Anterior cingulate cortex (tissue), 58 donors: Measurements from ENCODE around the gene DLG1.
"Not testable (repeated sequence)": the region's sequence is repeated elsewhere in the genome, so short reads cannot be mapped to it uniquely, and the experiment has no call there.

ENCODE experiments used
- DNase-seq, 58 donors: peaks; one replicate each; lab custom pipeline; 2025; lab: John Stamatoyannopoulos, UW

DLG1 gene

DNA sequence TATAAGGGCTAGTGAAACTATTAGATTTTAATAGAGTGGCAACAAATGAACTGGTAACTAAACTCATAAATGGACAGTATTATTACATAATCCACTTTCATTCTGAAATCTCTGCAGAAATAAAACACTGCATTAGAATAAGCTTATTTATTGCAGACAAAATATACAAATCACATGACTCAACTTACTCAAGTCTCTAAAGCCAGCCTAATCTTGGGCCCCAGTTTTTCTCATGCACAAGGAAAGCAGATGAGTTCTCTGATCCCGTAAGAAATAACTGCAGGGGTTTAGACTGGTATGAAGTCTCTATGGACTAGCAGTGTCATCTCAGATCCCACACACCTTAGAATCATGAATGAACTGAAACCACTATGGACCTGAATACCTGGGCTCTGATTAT lies 5.8 kb downstream of the DLG1 start:
- no peak for DNase-seq

DNA sequence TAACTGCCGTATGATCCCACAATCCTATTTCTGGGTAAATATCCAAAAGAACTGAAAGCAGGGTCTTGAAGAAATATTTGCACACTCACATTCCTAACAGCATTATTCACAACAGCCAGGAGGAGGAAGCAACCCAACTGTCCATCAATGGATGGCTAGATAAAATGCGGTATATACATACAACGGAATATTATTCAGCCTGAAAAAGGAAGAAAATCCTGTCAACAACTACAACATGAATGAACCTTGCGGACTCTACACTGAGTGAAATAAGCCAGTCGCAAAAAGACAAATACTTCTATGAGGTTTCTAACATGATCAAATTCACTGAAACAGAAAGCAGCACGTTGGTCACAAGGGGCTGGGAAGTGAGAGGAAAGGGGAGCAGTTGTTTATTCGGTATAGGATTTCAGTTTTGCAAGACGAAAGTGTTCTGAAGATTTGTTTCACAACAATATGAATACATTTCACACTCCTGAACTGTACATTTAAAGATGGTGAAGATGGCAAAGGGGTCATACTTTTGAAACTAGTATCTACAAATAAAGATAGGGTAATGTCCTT lies 6.2 kb downstream of the DLG1 start:
- DNase-seq, result no peak

DNA sequence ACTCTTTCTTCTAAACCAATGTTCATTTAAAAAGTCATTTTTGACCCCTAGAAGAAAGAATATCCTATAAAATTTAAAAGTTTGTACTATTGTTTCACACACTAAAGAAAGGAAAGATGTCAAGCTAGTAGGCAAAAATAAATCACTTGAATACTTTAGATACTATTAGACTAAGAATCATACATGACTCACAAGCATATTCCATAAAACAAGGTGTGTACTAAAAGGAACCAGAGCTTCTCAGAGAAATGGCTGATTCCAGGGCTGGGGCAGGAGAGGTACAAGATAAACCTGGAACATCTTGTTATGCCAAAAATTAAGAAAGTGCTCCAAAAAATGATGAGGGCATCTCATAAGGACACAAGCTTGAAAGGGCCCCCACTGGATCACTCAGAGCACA lies 8.7 kb downstream of the DLG1 start:
- no peak for DNase-seq

DNA sequence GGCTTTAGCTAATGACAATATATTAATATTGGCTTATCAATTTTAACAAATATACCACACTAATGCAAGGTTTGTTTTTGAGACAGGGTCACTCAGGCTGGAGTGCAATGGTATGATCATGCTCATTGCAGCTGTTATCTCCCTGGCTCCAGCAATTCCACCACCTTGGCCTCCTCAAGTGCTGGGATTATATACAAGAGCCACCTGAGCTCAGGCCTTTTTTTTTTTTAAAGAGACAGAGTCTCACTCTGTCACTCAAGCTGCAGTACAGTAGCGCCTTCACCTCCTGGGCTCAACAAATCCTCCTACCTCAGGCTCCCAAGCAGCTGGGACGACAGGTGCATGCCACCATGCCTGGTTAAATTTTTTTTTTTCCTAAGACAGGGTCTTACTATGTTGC lies 11.7 kb downstream of the DLG1 start:
- DNase-seq, result no peak

DNA sequence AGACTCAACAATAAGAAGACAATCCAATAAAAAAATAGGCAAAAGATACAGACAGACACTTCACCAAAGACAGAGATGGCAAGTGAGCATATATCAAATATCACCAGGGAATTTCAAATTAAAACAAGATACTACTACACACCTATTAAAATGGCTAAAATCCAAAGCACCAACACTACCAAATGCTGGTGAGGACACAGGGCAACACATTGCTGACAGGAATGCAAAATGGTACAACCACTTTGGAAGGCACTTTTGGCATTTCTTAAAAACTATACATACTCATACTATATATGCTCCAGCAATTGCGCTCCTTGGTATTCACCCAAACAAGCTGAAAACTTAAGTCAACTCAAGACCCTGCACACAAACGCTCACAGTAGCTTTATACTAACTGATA lies 12.9 kb downstream of the DLG1 start:
- no peak for DNase-seq

DNA sequence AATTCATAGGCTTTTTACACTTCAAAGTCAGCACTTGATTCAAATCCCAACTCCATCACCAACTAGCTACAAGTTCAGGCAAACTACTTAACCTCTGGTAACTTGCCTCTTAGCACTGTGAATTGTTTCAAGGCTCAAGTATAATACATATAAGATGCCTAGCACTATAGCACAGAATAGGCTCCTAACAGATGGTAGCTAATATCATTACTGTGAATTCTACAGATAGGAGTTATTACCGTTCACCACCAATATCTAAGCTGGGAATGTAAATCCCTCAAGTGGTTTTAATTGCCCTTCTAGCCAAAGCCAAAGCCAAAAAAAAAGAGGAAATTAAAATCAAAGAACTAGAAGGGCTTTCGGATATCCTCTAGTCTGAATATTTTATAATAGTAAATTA lies 15.4 kb downstream of the DLG1 start:
- no peak for DNase-seq

DNA sequence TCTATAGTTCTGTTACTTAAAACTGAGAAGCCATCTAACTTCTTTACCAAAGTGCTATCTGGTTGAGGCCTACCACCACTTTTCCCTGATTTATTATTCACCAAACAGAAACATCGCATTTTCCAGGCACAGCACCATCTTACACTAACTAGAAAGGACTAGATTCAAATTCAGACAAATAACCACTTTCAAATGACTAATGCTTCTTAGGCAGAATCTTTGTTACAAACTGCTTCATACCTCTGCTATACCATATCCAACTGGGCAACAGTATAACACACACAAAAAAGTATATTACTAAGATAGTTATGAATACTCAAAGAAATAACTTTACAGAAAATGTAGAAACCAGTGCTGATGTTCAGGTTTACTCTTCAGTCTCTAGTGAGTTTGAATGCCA lies 16.6 kb downstream of the DLG1 start:
- DNase-seq, result no peak

DNA sequence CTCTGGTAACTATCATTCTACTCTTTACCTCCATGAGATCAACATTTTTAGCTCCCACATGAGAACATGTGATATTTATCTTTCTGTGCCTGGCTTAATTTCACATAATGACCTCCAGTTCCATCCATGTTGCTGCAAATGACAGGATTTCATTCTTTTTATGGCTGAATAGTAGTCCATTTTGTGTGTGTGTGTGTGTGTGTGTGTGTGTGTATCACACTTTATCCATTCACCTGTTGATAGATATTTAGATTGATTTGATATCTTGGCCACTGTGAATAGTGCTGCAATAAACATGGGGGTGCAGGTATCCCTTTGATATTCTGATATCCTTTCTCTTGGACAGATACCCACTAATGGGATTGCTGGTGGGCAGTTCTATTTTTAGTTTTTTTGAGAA lies 18.3 kb downstream of the DLG1 start:
- DNase-seq, result no peak

DNA sequence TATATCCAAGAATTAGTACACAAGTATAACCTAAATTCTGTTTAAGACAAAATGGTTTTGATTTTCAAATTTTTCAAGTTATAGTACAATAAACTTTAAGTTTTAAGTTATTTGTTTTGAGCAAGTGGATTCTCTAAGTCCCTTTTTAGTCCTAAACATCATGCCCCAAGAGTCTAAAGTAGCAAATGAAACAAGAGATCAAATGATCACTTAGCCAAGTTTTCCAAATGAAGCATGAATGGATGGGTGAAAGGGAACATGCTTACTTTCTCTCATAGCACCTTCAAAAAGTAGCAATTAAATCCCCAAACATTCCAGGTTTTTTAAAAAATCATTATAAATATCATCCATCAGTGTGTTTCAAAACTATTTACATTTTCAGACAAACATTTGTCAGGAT lies 19.5 kb downstream of the DLG1 start:
- no peak for DNase-seq

DNA sequence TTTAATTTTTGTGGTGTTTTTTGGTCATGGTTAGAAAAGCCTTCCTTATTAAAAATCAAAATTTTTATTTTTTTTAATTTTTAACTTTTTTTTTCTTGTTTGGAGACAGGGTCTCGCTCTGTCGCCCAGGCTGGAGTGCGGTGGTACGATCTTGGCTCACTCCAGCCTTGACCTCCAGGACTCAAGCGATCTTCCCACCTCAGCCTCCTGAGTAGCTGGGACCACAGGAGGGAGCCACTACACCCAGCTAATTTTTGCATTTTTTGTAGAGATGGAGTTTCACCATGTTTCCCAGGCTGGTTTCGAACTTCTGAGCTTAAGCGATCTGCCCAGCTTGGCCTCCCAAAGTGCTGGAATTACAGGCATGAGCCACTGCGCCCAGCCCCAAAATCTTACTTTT lies 21.6 kb downstream of the DLG1 start:
- not testable (repeated sequence) for DNase-seq

DNA sequence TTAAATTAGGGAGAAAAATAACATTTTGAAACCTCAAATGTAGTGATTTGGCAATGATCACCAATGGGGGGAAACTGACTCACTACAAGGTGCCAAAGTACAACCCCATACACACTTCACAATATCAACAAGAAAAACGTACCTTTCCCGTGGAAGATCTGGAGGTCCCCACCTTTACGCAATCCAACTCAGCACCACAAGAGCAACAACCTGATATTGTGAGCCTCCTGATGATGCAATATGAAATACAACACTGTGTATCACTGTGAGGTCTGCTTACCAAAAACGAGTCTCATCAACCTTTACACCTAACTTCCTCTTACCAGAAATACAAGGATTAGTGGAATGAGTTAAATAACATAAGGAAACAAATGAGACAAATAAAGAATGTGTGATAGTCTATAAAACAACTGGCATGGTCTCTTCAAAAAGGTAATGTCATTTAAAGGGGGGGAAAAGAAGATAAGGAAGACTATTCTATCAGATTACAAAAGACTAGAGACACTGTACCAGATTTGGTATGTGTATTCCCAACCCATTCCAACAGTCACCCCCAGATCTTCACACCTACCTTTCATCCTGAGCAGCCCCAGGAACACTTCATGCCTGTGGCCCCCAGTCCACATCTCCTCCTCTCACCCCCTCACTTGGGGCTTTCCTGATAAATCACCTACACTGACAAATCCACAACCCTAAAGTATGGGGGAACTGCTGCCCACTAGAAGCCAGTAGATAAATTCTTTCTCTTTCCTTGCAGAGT lies 27.7 kb downstream of the DLG1 start:
- DNase-seq, result no peak

DNA sequence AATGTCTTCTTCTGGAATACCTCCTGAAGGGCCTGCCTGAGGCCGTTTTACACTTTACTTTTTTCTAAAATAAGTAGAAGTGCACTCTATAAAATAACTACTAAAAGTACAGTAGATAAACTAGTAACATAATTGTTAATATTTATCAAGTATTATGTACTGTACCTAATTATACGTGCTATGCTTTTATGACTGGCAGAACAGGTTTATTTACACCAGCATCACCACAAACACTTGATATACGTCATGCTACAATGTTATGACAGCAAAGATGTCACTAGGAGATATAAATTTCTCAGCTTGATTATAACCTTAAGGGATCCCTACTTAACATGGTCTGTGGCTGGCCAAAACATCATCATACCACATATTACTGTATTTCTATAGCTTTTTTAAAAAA lies 29.4 kb downstream of the DLG1 start:
- no peak for DNase-seq

DNA sequence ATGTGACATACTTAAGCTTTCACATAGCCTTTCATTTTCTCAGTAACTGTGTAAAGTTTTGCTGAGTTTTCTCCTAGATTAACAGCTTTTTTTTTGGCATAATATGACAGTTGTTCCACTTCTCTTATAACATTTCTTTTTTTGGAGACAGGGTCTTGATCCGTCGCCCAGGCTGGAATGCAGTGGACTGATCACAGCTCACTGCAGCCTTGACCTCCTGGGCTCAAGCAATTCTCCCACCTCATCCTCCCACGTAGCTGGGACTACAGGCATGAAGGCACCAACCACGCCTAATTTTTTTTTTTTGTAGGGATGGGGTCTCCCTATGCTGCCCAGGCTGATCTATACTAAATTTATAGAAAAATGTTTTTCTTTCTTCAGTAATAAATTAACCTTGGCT lies 30.1 kb downstream of the DLG1 start:
- no peak for DNase-seq

DNA sequence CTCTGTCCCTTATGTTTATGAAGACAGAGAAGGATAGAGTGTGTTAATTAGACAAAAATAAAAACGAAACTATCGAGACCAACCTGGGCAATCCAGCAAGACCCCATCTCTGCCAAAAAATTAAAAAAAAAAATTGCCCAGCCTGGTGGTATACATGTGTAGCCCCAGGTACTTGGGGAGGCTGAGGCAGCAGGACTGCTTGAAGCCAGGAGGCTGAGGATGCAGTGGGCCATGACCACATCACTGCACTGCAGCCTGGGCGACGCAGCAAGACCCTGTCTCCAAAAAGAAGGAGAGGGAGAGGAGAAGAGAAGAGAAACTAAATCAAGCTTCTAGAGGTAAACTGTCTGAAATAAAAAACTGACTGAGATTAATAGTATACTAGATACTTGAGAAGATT lies 32.1 kb downstream of the DLG1 start:
- no peak for DNase-seq

DNA sequence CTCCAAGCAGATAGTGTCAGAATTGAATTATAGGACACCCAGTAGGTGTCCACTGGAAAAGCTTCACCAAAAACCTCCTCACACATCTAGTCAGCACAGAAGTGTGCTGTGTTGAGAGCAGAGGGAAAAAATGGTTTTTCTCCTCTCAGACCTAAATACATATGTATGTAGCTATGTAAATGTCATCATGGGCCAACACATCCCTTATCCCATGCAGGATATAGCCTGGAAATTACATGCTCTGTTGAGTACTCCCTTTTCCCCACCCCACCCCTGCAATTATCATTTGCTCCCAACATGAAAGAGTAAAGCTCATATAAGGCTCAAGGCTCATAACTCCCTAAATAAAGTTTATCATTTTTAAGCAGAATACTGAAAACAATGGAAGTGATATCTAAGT lies 35.7 kb downstream of the DLG1 start:
- DNase-seq, result no peak

DNA sequence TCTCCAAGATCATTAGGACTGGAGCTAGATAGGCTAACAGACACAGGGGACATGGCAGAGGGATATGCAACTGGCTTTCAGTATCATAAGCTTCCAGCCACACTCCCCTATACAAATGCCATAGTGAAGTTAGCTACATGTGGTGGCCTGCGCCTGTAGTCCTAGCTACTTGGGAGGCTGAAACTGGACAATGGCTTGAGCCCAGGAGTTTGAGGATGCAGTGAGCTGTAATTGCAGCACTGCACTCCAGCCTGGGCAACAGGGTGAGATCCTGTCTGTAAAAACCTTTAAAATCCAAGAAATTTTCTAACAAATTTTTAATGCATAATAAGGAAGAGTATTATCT lies 37.3 kb downstream of the DLG1 start:
- DNase-seq, result no peak

DNA sequence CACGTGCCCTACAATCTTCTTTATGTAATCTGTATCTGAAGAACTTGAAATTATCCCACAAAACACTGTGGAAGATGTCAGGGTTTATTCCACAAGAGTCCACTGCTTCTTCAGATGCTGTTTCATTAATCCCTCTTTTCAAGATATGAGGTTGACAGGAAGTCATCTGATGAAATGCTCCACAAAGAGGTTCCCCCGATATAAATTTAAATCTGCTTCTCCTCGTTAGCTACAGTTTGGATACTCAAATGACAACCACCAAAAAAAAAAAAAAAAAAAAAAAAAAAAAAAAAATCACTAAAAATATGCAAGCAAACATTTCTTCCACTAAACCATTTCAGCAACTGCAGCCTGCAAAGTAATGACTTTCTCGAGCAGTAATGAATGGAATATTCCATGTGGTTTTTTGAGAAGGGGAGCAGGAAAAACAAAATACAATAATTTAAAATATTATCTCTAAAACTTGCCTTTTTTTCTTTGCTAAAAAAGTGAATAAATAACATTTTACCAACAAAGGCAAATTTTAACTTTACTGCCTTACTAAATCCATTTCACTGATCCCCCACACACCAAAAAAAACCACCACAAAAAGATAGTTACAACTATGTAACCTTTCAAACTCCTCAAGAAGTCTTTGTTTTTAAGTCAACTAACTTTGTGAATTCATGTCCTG lies 37.8 kb downstream of the DLG1 start:
- DNase-seq, result no peak

DNA sequence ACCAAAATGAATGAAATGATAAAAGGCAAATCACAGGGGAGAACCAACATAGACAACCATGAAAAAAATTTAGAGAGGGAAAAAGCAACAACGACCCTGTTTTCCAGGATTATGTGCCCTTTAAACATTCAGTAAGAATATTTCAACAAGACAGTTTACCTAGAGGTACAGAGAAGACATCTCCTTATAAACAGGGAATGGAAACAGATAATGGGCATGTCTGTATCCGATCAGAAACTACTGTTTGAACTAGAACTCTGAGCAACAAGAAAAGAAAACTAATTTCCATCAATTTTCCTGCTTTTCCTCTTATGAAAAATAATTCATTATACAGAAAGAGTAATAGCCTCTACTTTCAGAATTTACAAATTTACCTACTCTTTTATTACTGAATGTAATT lies 39.3 kb downstream of the DLG1 start:
- no peak for DNase-seq

DNA sequence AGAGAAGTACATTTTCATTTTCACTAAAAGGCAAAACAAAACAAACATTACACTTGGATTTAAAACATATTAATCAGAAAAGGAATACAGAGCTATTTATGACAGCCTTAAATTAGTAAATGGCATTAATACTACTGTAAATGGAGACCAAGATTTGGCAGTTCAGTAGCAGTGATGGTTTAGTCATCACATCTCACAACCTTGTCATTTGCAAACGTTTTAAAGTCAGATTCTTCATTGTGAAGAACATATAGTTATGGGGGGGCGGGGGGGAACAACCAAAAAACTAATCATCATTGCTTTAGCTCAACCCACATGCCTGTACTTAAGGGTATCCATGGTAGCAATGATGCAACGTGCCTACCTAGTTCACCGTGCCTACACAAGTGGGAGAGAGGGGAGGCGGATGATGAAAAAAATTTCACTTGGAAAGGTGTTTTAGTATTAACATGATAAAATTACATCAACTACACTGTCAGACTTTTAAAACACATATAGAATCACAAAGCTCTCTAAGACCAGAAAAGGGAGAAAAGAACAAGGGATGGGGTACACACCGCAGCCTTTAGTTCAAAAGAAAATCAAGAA lies 40.1 kb downstream of the DLG1 start:
- DNase-seq, result peak in 2 of 58 donors; percentile 1 to 15

DNA sequence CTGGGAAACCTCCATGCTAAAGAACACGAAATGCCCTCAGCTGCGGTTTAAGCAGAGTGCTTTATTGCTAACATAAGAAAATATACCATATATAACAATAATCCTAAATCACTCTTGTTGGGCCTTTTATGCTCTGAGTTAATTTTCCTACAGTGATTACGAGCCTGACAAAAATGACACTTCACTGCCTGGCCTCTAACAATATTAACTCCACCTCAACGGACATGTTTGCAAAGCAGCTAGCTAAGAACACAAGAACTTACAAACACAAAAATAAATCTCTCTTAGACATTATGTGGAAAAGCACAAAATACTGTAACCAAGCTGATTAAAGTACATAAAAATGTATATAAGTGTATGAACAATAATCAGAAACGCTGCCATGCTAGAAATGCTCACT lies 40.7 kb downstream of the DLG1 start:
- no peak for DNase-seq

DNA sequence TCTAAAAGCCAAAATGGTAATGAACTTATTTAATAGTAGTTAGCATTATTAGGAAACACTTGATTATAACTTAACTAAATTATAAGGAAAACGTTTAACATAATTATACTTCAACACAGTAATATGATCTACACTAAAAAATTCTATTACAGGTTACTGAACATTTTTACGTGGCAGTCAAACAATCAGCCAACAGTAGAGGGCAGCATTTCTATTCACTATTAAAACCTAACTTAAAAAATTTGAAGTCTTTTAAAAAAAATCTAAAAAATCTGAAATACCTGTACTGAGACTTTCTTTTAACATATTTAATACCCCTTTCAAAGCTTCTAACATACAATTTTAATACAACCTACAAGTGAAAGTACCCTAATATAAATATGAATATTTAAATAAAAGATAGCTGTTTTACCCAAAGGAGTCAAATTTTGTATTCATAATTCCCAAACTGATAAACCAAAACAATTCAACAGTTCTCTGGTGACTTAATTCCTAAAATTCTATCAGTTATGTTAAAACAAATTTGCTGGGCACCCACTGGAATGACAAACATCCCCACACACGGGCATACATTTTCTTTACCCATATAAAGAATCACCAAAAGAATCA lies 41.5 kb downstream of the DLG1 start:
- DNase-seq, result peak in 5 of 58 donors; percentile 2 to 22 (median 12)
